CD4-positive, alpha-beta T cell treated with Interleukin-1 beta for 1 hour (primary cell): ENCODE results near the gene CYSTM1.
A peak's percentile ranks its signal among the peaks of the same experiment; 100 is the strongest.

Experiments
- DNase-seq, 2 donors: peaks; one replicate each; pipeline ENCODE4 v3.0.0-alpha.2; 2020 to 2022

The CYSTM1 gene

DNA sequence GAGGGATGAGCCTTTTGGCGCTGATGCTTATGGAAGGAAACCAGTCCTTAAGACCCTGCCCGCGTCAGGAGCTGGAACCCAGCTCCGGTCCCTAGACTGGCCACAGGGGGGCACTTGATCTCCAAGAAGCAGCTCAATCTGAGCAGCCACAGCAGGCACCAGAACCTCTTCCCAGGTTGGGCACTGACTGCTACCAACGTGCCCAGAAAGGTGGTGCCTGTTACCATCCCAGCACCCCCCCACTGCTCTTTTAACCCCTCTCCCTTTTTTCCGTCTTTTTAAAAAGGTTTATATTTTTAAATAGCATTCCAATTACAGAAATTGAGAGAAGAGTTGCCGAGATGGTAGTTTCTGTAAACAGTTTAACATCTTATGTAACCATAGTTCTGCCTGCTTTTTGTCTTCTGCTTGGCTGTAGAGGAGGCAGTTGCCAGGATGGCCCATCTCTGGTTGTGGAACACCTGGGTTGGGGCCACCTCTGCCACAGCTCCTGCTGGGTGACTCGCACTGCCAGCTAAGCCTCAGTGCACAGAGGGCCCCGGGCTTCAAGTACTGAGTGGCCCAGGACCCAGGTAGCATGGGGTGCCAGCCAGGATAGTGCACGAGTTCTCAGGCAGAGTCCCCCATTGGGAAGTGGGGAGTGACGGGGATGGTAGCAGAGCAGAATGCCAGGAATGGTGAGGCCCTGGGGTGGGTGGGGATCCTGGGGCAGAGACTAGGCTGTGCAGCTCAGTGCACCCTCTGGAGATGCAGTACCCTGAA, 65.1 kb downstream of the CYSTM1 start:
- peak; percentile 49 to 56 for DNase-seq

DNA sequence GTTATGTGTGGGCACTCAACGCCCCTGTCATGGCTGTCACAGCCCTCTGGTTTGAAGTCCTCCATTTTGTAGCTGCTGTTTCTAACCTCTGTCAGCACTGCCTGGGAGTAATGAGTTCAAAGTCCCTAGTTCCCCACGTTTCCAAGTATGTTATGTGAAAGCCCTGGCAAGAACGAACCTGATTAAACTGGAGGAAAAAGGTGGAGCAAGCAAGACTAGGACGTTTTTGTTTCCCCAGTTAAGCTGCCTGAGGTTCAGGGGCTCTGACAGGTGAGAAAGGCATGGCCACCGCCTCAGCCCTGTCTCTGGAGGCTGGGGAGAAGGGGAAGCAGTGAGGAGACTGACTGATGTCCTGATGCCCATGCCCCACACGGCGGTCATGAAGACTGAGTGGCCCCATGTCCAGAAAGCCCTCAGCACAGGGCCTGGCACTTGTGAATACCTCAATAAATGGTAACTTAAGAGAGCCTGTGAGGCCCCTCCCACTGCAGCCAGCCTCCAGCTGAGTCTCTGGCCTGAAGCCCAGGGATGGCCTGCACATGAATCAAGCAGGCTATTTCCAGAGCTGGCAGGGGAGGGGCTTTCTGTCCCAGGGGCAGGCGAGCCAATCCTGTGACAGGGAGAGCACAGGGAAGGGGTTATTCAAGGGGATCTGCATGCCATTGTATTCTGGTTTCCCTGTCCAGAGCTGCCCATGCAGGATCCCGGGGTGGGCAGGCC, 66.2 kb downstream of the CYSTM1 start:
- no peak for DNase-seq

DNA sequence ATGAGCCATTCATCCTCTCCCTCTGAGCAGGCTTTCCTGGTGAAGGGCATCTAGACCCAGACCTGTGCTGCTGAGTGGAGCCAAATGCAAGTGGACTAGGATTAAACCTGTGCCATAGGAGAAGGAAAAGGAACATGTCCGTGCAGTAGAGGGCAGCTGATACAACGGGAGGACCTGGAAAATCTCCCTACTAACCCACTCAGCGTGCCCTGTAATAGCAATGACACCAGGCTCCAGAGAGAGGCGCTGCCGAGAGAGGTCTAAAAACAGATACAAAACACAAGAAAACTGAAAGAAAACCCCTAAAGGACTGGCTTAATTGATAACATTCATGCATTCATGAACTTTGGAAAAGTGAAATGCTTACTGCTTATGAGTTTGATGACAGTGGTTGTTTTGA, 67.1 kb downstream of the CYSTM1 start:
- DNase-seq, result no peak

- no peak for DNase-seq
These were observed 68.0 kb downstream of the CYSTM1 start for GRCh38 chr5:140242890-140243585.

- no peak for DNase-seq
These were observed 68.8 kb downstream of the CYSTM1 start for GRCh38 chr5:140243706-140244250.

DNA sequence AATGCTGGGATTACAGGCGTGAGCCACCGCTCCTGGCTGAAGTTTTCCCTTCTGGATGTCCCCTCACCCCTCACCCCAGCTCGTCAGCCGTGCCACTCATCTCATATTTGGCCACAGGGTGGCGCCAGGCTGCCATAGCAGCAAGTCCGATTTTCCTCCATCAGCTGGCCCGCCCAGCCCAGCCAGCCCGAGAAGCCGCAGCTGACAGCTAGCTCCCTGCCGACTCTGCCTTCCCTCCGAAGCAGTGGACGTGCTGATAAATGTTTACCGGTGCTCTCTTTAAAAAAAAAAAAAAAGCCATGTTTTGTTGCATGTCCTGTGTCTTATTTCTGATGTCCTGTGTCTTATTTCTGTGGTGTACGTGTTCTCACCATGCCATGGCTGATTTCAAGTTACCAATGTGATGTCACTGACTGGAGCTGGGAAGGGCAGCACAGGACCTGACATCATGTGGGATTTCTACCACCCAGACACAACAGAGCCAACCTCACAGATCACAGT, 69.6 kb downstream of the CYSTM1 start:
- peak; percentile 80 for DNase-seq

DNA sequence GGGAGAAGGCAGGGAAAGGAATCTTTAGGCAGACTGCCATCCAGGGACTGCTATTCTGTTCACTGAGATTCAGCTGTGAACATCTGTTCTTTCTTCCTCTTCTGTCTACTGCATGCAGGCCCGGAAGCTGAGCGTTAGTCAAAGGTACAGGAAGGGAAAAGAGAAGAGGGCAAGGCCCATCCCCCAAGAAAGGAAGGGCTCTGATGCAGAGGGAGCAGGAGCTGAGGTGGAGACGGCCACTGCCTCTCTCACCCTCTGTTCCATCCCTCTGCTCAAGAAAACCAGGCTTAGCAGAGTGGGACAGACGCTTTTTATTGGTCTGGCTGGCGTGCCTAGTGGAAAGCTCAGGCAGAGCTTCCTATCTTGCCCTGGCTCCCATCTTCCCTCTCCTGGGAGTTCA, 70.4 kb downstream of the CYSTM1 start:
- peak in 1 of 2 donors; percentile 46 for DNase-seq

- no peak for DNase-seq
These were observed 70.9 kb downstream of the CYSTM1 start for GRCh38 chr5:140245926-140246325.

GRCh38 chr5:140246378-140247122, 71.6 kb downstream of the CYSTM1 start:
- DNase-seq, result no peak

DNA sequence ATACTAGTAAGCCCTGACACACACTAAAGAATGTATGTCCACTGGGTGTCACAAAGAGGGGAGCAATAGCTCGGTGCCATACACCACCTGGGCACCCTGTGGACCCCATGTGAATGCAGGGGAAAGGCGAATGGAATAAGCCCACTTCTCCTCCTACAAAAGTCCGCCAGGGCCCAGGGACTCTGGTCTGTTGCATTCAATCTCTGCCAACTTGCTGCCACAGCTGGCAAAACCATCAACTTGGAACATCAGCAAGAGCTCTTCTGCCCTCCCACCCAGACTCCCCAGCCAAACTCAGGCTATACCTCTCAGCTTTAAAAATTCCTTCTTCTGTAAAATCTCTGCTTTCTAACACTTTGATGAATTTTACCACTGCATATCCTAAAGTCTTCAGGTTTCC, 73.4 kb downstream of the CYSTM1 start:
- DNase-seq, result no peak

DNA sequence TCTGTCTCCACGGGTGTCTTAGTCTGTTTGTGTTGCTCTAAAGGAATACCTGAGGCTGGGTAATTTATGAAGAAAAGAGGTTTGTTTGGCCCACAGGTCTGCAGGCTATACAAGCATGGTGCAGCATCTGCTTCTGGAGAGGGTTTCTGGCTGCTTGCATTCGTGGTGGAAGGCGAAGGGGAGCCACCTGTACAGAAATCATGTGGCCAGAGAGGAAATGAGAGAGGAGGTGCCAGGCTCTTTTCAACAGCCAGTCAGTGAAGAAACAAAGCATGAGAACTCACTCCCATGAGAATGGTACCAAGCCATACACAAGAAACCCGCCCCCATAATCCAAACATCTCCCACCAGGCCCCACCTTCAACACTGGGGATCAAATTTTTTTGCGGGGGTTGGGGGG, 74.5 kb downstream of the CYSTM1 start:
- no peak for DNase-seq

DNA sequence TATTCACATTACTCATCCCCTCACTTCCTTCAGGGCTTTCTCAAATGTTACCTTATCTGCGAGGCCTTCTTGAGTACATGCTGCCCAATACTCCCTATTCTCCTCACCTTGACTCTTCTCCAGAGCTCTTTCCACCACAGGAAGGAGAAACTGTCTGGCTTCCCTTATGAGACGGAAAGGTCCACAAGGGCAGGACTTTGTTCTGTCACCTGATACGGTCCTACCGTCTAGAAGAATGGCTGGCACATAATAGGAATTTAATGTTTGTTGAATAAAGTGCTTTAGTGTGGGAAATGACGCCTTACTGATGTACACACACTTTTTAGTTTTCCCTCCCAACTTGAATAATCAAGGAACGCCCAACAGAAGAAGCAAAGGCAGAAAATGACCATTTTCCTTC, 75.4 kb downstream of the CYSTM1 start:
- DNase-seq, result no peak

DNA sequence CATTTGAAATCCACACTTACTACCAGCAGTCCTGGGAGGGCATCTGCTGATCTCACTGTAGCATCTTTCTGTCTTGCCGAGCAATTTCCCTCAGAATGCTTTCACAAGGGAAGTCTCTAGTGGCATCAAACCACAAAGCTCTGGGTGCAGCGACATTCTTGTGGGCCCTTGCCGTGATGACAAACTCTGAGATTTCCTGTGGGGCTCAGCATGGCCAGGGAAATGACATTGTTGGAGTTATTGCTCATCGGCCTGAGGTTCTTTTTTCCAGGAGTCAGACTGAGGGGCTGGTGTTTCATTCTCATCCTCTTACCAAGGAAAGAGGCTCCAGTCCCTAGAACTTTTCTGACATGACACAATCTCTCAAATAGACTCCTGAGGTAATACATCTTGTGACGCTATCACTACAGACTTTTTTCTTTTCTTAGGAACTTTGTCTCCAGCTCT, 76.6 kb downstream of the CYSTM1 start:
- peak; percentile 60 to 75 for DNase-seq

GRCh38 chr5:140252470-140253126, 77.6 kb downstream of the CYSTM1 start:
- DNase-seq, result no peak

- peak in 1 of 2 donors; percentile 58 for DNase-seq
These were observed 79.0 kb downstream of the CYSTM1 start for GRCh38 chr5:140253985-140254384.

GRCh38 chr5:140255460-140256157, 80.6 kb downstream of the CYSTM1 start:
- DNase-seq, result no peak

- DNase-seq, result no peak
These were observed 81.7 kb downstream of the CYSTM1 start for GRCh38 chr5:140256726-140257125.

- DNase-seq, result no peak
These were observed 83.0 kb downstream of the CYSTM1 start for GRCh38 chr5:140258016-140258415.

GRCh38 chr5:140258873-140259272, 83.9 kb downstream of the CYSTM1 start:
- no peak for DNase-seq

- DNase-seq, result peak in 1 of 2 donors; percentile 62
These were observed 84.5 kb downstream of the CYSTM1 start for GRCh38 chr5:140259500-140259899.

GRCh38 chr5:140260089-140260656, 85.2 kb downstream of the CYSTM1 start:
- DNase-seq, result no peak
